ENCODE data around the gene RIC3.

- no peak for TF ChIP-seq POLR2AphosphoS5 (IDR thresholded peaks at IDR 0.05)
- TF ChIP-seq POLR2A (IDR thresholded peaks at IDR 0.05) = no peak
Observed at GRCh38 chr11:8102965-8103364, 65.9 kb downstream of the RIC3 start.
